Measurements from ENCODE around the gene HEBP1.

Gene HEBP1

DNA sequence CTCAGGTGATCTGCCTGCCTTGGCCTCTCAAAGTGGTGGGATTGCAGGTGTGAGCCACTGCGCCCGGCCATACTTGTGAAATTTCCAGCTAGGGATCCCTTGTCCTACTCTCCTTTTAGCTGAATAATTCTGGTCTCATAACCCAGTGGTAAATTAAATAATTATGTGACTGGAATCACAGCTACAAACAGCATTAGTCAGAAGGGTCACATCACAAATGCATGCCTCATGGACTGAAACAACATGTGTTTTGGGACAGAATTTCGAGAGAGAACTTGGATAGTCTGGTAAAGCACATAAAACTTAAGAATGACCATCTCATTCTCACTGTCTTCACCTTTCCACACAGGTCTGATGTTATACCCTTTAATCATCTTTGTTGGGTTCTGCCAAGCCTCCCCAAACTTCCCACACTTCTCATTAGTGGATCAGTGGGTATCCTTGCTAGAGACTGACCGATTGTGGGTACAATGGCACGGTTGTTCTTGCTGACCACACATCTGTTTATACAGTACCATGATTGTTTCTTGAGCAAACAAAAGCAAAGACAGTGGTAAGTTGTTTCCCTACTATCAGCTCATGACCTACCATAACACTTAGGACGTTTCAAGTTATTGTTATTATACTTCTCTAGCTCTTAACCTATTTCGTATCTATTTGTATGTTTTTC lies 53.2 kb downstream of the HEBP1 start:
- DNase-seq = peak; percentile 24

DNA sequence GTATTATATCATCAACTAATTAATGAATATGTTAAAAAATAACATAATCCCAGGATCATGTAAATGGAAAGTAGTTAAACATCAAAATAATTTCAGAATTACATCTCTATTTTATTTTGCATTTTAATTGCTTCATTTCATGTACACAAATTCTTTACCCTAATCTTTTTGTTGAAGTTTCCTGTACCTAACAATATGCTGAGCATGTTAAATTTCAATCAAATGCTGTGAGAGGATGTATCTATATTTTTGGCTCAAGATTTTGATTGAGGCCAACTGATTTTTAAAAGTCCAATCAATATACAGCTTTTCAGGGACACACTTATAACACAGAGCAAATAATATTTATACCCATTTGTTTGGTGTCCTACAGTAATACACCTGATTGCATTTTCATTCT lies 54.5 kb downstream of the HEBP1 start:
- DNase-seq = no peak

DNA sequence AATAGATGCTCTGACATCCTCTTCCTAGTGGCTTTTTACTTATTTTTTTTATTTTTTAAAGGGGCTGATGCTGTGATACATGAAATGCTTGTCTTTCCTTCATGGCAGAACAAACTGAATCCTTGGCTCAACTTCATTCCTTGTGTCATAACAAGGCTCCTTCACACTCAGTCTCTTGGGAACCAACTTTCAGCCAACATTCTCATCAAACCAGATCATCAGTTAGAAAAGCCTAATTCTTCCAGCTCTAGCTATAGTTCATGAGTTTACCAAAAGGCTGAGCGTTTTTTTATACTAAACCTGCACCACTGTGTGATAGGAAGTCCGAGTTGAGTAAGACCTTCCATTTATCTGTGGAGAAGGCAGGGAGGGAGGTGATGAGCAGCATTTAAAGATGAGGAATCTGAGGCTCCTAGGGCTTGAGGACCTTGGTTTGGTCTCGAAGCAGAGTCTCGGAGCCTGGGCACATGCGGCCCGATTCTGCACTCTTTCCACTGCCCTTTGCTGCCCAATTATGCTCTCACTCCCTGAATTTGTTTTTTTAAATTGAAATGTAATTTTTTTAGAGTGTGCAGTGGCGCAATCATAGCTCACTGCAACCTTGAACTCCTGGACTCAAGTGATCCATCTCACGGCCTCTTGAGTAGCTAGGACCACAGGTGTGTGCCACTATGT lies 56.3 kb downstream of the HEBP1 start:
- no peak for DNase-seq

DNA sequence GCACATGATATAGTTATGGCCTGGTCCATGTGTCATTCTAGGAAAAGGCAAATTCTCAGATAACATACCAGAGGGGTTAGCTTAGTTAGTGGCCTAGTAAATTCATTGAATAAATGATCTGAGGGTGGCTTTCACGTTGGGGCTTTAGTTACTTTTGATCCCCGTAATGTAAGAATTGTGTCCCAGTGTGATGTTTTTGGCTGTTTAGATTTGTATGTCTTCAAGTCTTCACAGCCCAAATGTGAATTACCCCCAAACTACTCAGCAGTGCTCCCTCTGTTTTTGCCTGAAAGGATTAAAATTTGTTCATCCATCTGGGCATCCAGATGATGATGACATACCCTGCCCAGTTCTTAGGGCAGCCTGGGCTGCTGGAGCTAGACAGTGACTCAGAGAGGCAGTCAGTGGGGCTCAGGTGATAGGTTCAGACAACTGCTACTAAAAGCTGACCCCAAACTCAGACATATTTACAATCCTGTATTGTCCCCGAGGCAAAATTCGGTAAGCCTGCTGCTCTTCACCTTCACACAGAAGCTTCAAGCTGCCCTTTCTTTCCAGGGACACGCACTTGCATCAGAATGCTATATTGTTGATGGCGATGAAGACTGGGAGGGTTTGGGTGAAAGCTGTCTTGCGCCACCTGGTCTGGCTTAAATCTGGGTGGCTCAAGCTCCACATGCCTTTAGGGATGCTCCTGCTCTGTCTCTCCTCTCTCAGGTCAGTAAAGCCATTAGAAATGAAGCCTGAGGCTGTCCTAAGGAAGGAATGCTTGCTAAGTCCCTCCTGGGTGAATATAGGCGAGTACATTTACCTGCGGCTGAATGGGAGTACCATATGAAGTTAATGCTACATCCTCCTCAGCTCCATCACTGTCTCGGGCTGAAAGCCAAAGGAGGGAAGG lies 58.4 kb downstream of the HEBP1 start:
- peak; percentile 26 for DNase-seq

- DNase-seq = no peak
These were observed 60.2 kb downstream of the HEBP1 start for GRCh38 chr12:12939888-12940287.

DNA sequence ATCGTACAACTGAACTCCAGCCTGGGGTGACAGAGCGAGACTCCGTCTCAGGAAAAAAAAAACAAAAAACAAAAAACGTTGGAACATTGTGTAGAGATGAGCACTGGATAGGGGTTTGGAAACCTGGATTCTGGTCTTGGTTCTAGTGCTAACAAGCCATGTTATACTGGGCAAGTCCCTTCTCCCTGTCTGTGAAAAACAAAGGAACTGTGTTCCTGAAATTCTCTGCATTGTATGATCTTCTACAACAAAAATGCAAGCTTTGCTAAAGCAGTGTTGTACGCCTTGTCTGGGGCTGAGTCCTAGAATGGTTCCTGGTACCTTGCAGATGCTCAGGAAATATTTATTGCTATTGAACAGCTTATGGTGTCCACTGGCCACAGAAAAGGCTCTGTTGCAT lies 61.5 kb downstream of the HEBP1 start:
- DNase-seq = no peak

DNA sequence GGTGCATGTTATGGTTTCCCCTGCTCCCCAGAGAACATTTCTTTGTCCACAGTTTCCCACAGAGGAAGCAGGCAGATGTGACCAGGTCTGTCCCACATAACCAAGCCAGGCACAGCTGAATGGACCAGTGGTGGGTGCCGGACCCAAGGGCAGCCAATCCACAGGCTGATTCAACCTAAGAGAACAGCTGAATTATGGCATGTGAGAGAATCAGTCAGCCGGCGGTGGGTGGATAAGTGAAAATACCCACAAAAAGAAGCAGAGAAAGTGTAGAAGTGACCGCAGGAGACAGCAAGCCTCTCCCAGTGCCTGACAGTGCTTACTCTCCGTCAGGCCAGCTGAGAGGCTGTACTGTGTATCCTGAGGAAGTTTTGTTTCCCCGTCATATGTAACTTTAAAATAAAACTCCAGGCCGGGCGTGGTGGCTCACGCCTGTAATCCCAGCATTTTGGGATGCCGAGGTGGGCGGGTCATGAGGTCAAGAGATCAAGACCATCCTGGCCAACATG lies 63.0 kb downstream of the HEBP1 start:
- DNase-seq = no peak

- DNase-seq = no peak
These were observed 65.5 kb downstream of the HEBP1 start for GRCh38 chr12:12934556-12934955.

DNA sequence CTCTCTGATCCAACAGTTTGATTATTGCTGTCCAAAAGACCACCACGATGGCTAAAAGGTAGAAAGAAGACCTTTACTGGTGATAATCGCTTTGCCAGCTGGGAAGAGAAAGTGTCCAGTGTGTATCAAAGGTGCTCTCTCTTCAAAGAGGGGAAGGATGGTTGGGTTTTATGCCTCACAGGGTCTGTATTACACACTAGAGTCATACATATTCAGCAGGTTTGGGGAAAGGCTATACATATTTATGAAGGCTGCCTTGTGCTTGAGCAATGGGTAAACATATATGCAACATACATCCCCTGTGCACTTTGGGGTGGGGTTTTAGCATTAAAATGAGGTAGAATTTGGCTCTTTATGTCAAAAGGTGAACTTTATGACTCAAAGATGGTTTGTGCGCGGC lies 66.3 kb downstream of the HEBP1 start:
- DNase-seq = no peak

- no peak for DNase-seq
These were observed 69.3 kb downstream of the HEBP1 start for GRCh38 chr12:12930633-12931219.

DNA sequence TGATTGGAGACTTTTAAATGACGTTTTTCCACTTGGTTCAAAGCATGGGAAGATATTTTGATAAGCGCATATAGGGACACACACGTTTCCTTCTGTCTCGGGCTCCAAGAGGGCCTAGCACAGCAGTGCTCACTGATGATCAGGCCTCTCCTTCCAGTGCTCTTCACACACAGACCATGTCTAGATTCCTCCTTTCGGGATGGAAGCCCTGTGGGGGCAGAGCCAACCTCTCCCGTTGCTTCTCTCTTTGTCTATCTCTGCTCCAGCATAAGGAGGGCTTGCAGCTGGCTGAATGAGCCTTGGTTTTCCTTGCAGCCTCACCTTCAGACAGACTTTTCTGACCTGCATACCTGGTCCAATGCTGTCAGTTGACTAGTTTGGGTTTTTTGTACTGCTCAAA lies 70.4 kb downstream of the HEBP1 start:
- DNase-seq = no peak

DNA sequence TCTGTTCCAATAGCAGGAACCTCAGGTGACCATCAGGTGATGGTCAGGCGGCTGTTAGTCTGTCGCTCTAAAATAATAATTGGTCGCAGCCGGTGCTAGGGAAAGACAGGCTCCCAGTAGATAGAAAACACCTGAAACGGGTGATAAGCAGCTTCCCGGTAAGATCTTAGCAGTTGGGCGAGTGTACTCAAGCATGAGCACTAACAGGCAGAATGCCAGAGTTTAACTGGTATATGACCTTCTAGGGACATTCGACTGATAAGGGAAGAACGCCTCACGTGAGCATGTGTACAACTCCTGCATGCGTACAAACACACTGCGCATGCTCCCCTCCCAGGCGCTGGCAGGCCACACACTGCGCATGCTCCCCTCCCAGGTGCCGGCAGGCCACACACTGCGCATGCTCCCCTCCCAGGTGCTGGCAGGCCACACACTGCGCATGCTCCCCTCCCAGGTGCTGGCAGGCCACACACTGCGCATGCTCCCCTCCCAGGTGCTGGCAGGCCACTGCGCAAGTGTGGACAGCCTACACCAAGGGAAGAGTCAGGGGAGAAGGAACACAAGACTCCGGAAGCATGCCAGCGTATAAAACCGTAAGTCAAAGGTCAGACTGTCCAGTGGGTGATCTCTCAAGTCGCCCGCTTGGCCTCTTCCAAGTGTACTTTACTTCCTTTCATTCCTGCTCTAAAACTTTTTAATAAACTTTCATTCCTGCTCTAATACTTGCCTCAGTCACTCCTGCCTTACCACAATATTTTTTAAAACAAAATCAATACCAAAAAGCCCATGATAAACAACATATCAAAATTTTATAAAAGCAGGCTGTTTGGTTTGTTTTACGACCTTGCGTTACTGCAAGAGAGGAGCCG lies 72.6 kb downstream of the HEBP1 start:
- no peak for DNase-seq

DNA sequence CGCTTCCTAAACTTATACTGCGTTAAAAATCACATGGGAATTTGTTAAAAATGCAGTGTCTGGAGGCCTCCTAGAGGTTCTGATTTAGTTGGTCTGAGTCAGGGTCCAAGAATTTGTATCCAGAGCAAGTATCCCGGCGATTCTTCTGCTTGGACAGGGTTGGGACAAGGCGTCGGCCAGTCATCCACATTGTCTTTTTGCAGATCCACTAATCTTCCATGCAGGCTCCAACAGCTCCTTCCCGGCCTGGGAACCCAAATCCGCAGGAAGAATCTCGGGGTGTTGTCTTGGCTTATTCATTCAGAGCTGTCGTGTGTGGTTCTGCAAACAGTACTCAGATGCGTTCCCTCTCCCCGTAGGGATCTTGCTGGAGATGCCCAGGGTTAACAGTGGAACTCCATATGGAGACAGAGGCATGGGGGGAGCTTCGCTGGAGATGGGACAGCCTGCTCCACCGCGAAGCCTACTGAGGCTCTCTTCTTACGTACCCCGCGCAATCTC lies 73.4 kb downstream of the HEBP1 start:
- DNase-seq = peak; percentile 69

DNA sequence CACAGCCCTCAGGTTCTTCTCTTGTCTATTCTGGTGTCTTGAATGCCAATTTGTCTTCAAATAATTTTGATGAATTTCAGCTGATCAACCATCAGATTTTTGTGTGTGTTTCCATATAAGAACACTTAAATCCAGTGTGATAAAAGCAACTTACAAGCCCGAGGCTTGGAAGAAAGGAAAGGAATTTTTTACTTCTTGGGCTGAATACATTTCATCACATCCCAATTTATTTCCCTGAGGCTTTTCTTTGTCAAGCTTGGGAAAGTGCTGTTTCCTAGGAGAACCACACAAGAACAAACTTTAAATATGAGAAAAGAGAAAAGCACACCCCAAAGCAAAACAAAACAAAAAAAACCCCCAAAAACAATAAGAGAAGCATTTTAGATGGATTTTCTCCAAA lies 74.7 kb downstream of the HEBP1 start:
- DNase-seq = no peak

Measured in EL (cell line).